Loucy (cell line): ENCODE data around the gene RTN4.

Experiments
- H2AFZ ChIP-seq: fragments of 200-600 bp; sonication (generic); 2 replicates; pipeline ENCODE4 v1.6.0; 2016; ENCODE audit warnings: antibody characterized with exemption, mild to moderate bottlenecking, low read length, moderate library complexity
- H3F3A ChIP-seq: fragments of 200-600 bp; 2 replicates; pipeline ENCODE4 v1.6.0; 2016; ENCODE audit warnings: antibody characterized with exemption, low read depth, mild to moderate bottlenecking
- H3K27me3 ChIP-seq: fragments of 200-600 bp; sonication (generic); 2 replicates; pipeline ENCODE4 v1.6.1; 2014; ENCODE audit warnings: low read length, mild to moderate bottlenecking; ENCODE audit not compliant: insufficient read depth, poor library complexity, severe bottlenecking
- H3K36me3 ChIP-seq: fragments of 200-600 bp; sonication (generic); 2 replicates; pipeline ENCODE4 v1.6.1; 2016; ENCODE audit warnings: low read length; ENCODE audit not compliant: insufficient read depth
- H3K4me1 ChIP-seq: fragments of 200-600 bp; sonication (generic); 2 replicates; pipeline ENCODE4 v1.5.1; 2014; ENCODE audit warnings: low read length, mild to moderate bottlenecking; ENCODE audit not compliant: insufficient read depth, poor library complexity, severe bottlenecking
- H3K4me2 ChIP-seq: fragments of 200-600 bp; sonication (generic); 2 replicates; pipeline ENCODE4 v1.6.0; 2014; ENCODE audit warnings: antibody characterized with exemption, low read length, low read depth, mild to moderate bottlenecking; ENCODE audit not compliant: poor library complexity, severe bottlenecking
- H3K4me3 ChIP-seq: fragments of 200-600 bp; sonication (generic); 2 replicates; pipeline ENCODE4 v1.5.1; 2014; ENCODE audit warnings: low read length, mild to moderate bottlenecking, mixed read lengths; ENCODE audit not compliant: poor library complexity, severe bottlenecking
- H3K79me2 ChIP-seq: fragments of 200-600 bp; sonication (generic); 2 replicates; pipeline ENCODE4 v1.6.1; 2014; ENCODE audit warnings: low read length; ENCODE audit not compliant: insufficient read depth
- H3K9ac ChIP-seq: fragments of 200-600 bp; sonication (generic); 2 replicates; pipeline ENCODE4 v1.6.0; 2014; ENCODE audit warnings: mild to moderate bottlenecking, low read depth, low read length, moderate library complexity; ENCODE audit not compliant: poor library complexity, severe bottlenecking
- H3K9me2 ChIP-seq: fragments of 200-600 bp; sonication (generic); replicated peaks from 2 replicates; pipeline ENCODE4 v1.6.1; 2016; ENCODE audit warnings: low read depth, low read length, mixed read lengths
- H3K9me3 ChIP-seq: fragments of 200-600 bp; sonication (generic); 2 replicates; pipeline ENCODE4 v1.6.1; 2014; ENCODE audit warnings: mild to moderate bottlenecking, antibody characterized with exemption, low read length, low read depth; ENCODE audit not compliant: insufficient read depth
- H4K20me1 ChIP-seq: fragments of 200-600 bp; sonication (generic); 2 replicates; pipeline ENCODE4 v1.6.0; 2014; ENCODE audit warnings: antibody characterized with exemption, low read length, mild to moderate bottlenecking; ENCODE audit not compliant: insufficient read depth, poor library complexity, severe bottlenecking
- EZH2phosphoT487 ChIP-seq: fragments of 200-600 bp; IDR thresholded peaks from 2 replicates; pipeline ENCODE4 v1.6.1; 2018; ENCODE audit warnings: antibody characterized with exemption, mild to moderate bottlenecking, moderate library complexity, borderline replicate concordance
- TF ChIP-seq, protein P1 (sequence below): fragments of 200-600 bp; sonication (generic); conservative IDR thresholded peaks from 2 replicates; pipeline ENCODE4 v1.5.1; 2014; ENCODE audit warnings: mild to moderate bottlenecking, antibody characterized with exemption, low read length

Gene RTN4

DNA sequence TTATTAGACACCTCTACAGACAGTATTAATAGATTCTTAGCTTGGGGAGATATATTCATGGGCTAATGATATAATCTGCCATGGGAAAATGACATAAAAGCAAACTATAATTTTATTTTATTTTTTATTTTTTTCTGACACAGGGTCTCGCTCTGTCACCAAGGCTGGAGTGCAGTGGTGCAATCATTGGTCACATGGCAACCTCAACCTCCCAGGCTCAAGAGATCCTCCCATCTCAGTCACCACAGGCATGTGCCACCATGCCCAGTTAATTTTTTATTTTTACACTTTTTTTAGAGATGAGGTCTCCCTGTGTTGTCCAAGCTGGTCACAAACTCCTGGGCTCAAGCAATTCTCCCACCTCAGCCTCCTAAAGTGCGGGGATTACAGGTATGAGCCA, 39.3 kb downstream of the RTN4 start:
- H3K79me2 ChIP-seq, result peaks cover 100% of the 10 kb centered on the region
- H3K9me3 ChIP-seq, result no peaks in the 10 kb centered on the region
- no peak overlapping the region for H3K4me3 ChIP-seq
- H3K36me3 ChIP-seq, result no peaks in the 10 kb centered on the region
- peak overlapping the region; percentile 78 for H3K4me2 ChIP-seq
- TF ChIP-seq, protein P1, sequence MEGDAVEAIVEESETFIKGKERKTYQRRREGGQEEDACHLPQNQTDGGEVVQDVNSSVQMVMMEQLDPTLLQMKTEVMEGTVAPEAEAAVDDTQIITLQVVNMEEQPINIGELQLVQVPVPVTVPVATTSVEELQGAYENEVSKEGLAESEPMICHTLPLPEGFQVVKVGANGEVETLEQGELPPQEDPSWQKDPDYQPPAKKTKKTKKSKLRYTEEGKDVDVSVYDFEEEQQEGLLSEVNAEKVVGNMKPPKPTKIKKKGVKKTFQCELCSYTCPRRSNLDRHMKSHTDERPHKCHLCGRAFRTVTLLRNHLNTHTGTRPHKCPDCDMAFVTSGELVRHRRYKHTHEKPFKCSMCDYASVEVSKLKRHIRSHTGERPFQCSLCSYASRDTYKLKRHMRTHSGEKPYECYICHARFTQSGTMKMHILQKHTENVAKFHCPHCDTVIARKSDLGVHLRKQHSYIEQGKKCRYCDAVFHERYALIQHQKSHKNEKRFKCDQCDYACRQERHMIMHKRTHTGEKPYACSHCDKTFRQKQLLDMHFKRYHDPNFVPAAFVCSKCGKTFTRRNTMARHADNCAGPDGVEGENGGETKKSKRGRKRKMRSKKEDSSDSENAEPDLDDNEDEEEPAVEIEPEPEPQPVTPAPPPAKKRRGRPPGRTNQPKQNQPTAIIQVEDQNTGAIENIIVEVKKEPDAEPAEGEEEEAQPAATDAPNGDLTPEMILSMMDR, result no peak
- no peak for TF ChIP-seq EZH2phosphoT487
- peak overlapping the region; percentile 39 for H3K9ac ChIP-seq
- H3K4me1 ChIP-seq, result peaks cover 56% of the 10 kb centered on the region
- no peaks in the 10 kb centered on the region for H3K27me3 ChIP-seq
- H3F3A ChIP-seq, result no peaks in the 10 kb centered on the region
- no peak overlapping the region for H2AFZ ChIP-seq
- peaks cover 96% of the 10 kb centered on the region for H4K20me1 ChIP-seq
- no peaks in the 10 kb centered on the region for H3K9me2 ChIP-seq

- H3K9me2 ChIP-seq, result no peaks in the 10 kb centered on the region
- peak overlapping the region; percentile 52 for H3K4me3 ChIP-seq
- H3K4me1 ChIP-seq, result peaks cover 56% of the 10 kb centered on the region
- H3K79me2 ChIP-seq, result peaks cover 100% of the 10 kb centered on the region
- peaks cover 96% of the 10 kb centered on the region for H4K20me1 ChIP-seq
- no peaks in the 10 kb centered on the region for H3K9me3 ChIP-seq
- no peak overlapping the region for H2AFZ ChIP-seq
- no peaks in the 10 kb centered on the region for H3K36me3 ChIP-seq
- H3K27me3 ChIP-seq, result no peaks in the 10 kb centered on the region
- TF ChIP-seq EZH2phosphoT487, result no peak
- TF ChIP-seq, protein P1, result no peak
- H3F3A ChIP-seq, result no peaks in the 10 kb centered on the region
- H3K9ac ChIP-seq, result peak overlapping the region; percentile 39
- peak overlapping the region; percentile 78 for H3K4me2 ChIP-seq
Measured at GRCh38 chr2:55010149-55010591, 40.1 kb downstream of the RTN4 start.

GRCh38 chr2:55009277-55010060, 40.8 kb downstream of the RTN4 start:
- H3K36me3 ChIP-seq, result no peaks in the 10 kb centered on the region
- H3K9me3 ChIP-seq, result no peaks in the 10 kb centered on the region
- H3K9me2 ChIP-seq, result no peaks in the 10 kb centered on the region
- peaks cover 100% of the 10 kb centered on the region for H3K79me2 ChIP-seq
- peaks cover 97% of the 10 kb centered on the region for H4K20me1 ChIP-seq
- no peaks in the 10 kb centered on the region for H3K27me3 ChIP-seq
- peak overlapping the region; percentile 78 for H3K4me2 ChIP-seq
- peak overlapping the region; percentile 52 for H3K4me3 ChIP-seq
- no peaks in the 10 kb centered on the region for H3F3A ChIP-seq
- H2AFZ ChIP-seq, result no peak overlapping the region
- H3K9ac ChIP-seq, result peak overlapping the region; percentile 39
- TF ChIP-seq, protein P1, result no peak
- TF ChIP-seq EZH2phosphoT487, result no peak
- H3K4me1 ChIP-seq, result peaks cover 56% of the 10 kb centered on the region
